HG02642 (cell line): ENCODE results near the gene RSPH9.
A peak's percentile ranks its signal among the peaks of the same experiment; 100 is the strongest.
"Not testable (repeated sequence)": the region's sequence is repeated elsewhere in the genome, so short reads cannot be mapped to it uniquely, and the experiment has no call there.

Experiments used
- ATAC-seq: cut with Tn5 transposase; IDR thresholded peaks from one replicate; pipeline ENCODE4 v1.9.1; 2021; ENCODE audit warnings: mild to moderate bottlenecking; ENCODE audit not compliant: unreplicated experiment, poor library complexity

Gene RSPH9

GRCh38 chr6:43682724-43683429 lies 38.0 kb downstream of the RSPH9 start:
- no peak for ATAC-seq

- ATAC-seq, result no peak
Observed at GRCh38 chr6:43683708-43684455, 39.0 kb downstream of the RSPH9 start.

DNA sequence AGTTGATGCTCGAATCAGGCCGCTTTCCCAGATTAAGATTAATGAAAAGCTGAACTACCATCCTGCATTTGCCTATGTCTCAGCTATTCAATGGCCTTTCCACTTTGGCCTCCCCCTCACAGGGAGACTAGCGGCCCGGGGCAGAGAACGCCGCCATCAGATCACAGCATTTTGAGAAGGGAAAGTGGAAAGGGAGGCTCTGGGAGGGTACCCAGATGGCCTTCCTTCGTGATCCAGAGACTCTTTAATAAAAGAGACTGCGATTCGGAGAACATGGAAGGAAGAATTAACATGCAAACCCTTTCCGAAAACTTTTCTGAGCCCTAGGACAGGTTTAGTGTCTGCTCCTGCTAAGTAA lies 42.2 kb downstream of the RSPH9 start:
- no peak for ATAC-seq

- peak; percentile 96 for ATAC-seq
Observed at GRCh38 chr6:43687437-43688347, 42.9 kb downstream of the RSPH9 start, which contains the start of gene MRPS18A. Gene MRPS18A, minus strand, starts transcription at chr6:43687791. Its CDS starts 12 bp downstream, at chr6:43687779.

GRCh38 chr6:43689421-43689820 lies 44.6 kb downstream of the RSPH9 start:
- ATAC-seq, result no peak

GRCh38 chr6:43695215-43695966 lies 50.6 kb downstream of the RSPH9 start:
- no peak for ATAC-seq

DNA sequence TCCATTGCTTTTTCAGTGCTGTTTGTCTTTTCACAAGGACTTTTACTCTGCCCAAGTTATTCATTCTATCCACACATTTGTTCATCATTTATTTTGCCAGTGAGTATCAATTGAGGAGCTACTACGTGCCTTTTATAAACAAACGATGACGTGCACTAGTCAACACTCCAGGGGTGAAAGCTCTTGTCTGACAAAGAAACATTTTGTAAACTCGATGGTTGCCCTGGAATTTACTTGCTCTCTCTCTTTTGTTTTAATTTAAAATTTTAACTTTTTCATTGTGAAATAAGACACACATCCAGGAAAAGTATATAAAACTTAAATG lies 51.1 kb downstream of the RSPH9 start:
- ATAC-seq, result no peak

- no peak for ATAC-seq
Observed at GRCh38 chr6:43697421-43697820, 52.6 kb downstream of the RSPH9 start.

- ATAC-seq, result no peak
Observed at GRCh38 chr6:43698584-43699349, 53.9 kb downstream of the RSPH9 start.

- ATAC-seq, result no peak
Observed at GRCh38 chr6:43699564-43700186, 54.8 kb downstream of the RSPH9 start.

DNA sequence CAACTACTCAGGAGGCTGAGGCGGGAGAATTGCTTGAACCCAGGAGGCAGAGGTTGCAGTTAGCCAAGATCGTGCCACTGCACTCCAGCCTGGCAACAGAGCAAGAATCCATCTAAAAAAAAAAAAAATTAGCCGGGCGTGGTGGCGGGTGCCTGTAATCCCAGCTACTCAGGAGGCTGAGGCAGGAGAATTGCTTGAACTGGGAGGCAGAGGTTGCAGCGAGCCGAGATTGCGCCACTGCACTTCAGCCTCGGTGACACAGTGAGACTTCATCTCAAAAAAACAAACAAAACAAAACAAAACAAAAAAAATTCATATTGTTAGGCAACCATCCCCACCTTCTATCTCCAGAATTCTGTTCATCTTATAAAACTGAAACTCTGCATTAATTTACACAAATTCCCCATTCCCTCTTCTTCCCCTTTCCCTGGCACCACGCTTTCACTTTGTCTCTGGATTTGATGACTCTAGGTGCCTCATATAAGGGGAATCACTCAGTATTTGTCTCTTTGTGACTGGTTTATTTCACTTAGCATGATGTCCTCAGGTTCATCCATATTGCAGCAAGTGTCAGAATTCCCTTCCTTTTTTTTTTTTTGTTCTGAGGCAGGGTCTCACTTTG lies 56.2 kb downstream of the RSPH9 start:
- not testable (repeated sequence) for ATAC-seq

- no peak for ATAC-seq
Observed at GRCh38 chr6:43702171-43702533, 57.3 kb downstream of the RSPH9 start.

- ATAC-seq, result peak; percentile 65
Observed at GRCh38 chr6:43702534-43703440, 58.0 kb downstream of the RSPH9 start.

DNA sequence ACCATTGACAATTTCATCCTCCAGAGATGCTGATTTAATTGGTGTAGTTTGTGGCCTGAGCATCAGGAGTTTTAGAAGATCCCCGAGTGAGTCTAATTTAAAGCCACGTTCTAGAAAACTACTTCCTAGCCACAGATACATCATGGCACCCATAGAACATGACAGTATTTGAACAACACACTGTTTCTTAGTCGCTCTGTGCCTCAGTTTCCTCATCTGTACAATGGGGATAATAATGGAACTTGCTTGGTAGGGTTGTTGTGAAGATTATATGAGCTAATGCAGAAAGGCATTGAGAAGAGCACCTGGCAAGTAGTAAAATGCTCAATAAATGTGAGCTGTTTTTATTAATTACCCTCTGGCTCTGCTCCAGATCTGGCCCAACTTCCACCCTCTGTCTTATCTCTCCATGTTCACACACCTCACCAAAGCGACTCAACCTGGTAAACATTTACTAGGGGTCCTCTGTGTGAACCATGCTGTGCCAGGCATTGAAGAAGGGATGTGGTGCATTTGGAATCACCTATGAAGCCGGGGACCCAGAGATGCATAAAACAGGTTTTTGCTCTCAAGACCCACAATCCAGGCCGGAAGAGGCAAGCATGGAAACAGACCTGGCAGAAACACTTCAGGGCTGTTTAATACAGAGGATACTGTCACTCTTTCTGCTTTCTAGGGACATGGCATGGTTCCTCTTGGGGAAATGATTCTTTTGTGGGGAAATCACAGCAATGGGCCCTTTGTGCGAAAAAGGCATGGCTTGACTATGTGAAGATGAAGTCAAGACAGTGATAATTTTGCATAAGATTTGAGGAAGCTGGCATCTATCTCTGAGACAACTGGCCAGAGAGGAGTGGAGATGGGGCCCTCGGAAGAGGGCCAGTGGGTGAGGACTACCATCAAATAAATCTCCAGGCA lies 58.9 kb downstream of the RSPH9 start:
- ATAC-seq, result no peak

GRCh38 chr6:43705996-43706395 lies 61.2 kb downstream of the RSPH9 start:
- ATAC-seq, result no peak

DNA sequence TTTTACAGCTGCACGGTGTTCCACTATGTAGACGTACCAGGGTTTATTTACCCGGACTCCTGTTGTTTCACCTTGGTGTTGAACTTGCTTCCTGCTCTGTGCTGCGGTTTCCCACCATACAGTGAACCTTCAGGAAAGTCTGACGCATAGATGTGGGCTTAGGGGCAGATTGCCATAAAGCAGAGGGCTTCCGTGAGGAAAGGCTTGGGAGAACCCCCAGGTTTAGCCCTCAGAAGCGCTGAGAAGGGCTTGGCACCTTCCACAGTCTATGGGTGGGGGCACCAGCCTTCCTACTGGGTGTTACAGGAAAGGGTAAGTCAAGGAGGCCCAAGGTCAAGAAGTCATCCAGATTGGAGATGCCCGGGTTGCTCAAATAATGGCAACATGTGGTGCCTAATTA lies 62.0 kb downstream of the RSPH9 start:
- no peak for ATAC-seq

DNA sequence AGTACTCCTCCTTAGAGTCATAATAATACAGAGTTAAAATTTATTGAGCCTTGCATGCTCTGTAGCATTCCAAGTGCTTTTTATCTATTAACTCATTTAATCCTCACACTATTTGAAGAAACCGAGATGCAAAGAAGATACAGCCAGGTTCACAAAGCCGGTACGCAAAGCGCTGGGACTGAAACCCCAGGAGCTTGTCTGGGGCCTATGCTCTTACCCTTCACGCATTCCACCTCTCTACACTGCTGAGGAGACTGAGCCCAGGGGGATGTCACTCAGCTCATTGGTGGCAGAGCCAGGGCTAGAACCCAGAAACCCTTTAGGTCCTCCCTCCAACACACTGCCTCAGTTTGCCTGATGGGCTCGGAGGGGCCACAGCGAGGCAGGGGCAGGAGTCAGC lies 62.4 kb downstream of the RSPH9 start:
- ATAC-seq, result no peak
